ENCODE measurements around the gene ZNF791. TPM values are rescaled to one million over a fixed set of nuclear protein-coding genes. Genes with fewer than 3 reads are reported as not detected.
"Not testable (repeated sequence)": the region's sequence is repeated elsewhere in the genome, so short reads cannot be mapped to it uniquely, and the experiment has no call there.

ZNF791 gene
- total RNA-seq: 9.2 and 12.2 TPM in 2 replicates
- polyA plus RNA-seq: 9.4 and 11.4 TPM in 2 replicates
- polyA plus RNA-seq (2012): 9.2 and 9.5 TPM in 2 replicates
- 7.3 and 16.5 TPM in 2 replicates for polyA minus RNA-seq (ENCODE audit: low replicate concordance)

DNA sequence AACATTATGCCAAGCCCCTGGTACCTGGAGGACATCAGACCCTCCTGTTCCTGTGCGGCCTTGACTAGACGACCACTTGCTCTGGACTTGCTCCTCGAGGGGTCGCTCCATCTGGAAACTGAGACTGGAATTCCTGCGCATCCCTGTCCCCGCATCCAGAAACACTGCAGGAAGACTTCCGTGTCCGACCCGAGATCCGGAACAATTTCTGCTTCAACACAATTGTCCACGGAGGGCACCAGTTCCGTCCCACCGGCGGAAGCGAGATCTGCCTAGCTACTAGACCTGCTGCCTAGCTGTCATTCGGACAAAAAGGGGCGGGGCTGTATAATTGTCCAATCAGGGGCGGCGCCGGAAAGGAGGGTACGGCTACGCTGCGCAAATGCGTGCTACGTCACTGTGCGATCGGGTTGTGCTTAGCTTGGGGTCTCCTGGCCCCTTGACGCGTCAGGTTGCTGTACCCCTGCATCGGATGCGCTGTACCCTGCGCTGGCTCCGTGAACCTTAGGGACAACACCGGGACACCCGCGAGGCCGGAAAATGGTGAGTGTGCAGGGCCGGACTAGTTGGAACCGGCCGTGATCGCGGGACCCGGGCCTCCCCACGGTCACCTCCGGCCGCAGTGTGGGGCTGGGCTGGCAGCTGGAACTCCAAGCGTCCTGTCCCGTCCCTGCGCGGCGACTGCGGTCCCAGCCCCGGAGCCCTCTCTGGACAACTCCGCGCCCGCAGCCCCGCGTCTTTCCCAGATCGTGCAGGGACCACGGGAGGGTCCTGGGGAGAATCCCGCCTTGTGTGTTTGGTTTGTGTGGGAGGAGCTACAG, at the start of gene ZNF791, which contains the start of gene ZNF490:
Gene ZNF791, plus strand, starts transcription at position 381 of the 821 bp plus-strand sequence. Its CDS starts 160 bp downstream, at position 541.
Gene ZNF490, minus strand, starts transcription at position 274 of the 821 bp plus-strand sequence. Its CDS starts 133 bp downstream, at position 141.
- Histone ChIP-seq H3K36me3 (ENCODE audit: control insufficient read depth, insufficient read depth, low read length) (peaks cover 7% of the 10 kb centered on the region), H3K27me3 (ENCODE audit: control insufficient read depth, insufficient read depth, low read length) (no peaks in the 10 kb centered on the region), H2AFZ (ENCODE audit: low read length) (peak within 1 kb of the TSS; percentile 99), H4K20me1 (ENCODE audit: control insufficient read depth, extremely low read depth, insufficient read depth, low read length) (no peaks in the 10 kb centered on the region), H3K79me2 (ENCODE audit: control insufficient read depth, insufficient read depth, low read length) (peaks cover 40% of the 10 kb centered on the region), H3K4me1 (ENCODE audit: control insufficient read depth, extremely low read depth, insufficient read depth, low read length) (no peaks in the 10 kb centered on the region), H3K27ac (ENCODE audit: insufficient read depth, low read length) (peak within 1 kb of the TSS; percentile 97), H3K4me3 (replicated peaks in 1 of 4; ENCODE audit: control extremely low read depth in 1 of 4, insufficient read depth in 1 of 4, low read depth in 3 of 4, low read length in 4 of 4) (peak within 1 kb of the TSS; percentile 86 to 100 (median 95)), H3K4me2 (ENCODE audit: extremely low read depth, insufficient read depth, low read length) (peak within 1 kb of the TSS; percentile 84), H3K9me3 (ENCODE audit: control insufficient read depth, insufficient read depth, low read depth, low read length) (no peaks in the 10 kb centered on the region), H3K9ac (ENCODE audit: insufficient read depth, low read length) (peak within 1 kb of the TSS; percentile 95)
- peak; percentile 96 to 97 for DNase-seq (ENCODE audit: low read depth in 2 of 2)
- TF ChIP-seq, protein P1, sequence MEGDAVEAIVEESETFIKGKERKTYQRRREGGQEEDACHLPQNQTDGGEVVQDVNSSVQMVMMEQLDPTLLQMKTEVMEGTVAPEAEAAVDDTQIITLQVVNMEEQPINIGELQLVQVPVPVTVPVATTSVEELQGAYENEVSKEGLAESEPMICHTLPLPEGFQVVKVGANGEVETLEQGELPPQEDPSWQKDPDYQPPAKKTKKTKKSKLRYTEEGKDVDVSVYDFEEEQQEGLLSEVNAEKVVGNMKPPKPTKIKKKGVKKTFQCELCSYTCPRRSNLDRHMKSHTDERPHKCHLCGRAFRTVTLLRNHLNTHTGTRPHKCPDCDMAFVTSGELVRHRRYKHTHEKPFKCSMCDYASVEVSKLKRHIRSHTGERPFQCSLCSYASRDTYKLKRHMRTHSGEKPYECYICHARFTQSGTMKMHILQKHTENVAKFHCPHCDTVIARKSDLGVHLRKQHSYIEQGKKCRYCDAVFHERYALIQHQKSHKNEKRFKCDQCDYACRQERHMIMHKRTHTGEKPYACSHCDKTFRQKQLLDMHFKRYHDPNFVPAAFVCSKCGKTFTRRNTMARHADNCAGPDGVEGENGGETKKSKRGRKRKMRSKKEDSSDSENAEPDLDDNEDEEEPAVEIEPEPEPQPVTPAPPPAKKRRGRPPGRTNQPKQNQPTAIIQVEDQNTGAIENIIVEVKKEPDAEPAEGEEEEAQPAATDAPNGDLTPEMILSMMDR (conservative IDR thresholded peaks at IDR 0.05 in 1 of 2, IDR thresholded peaks at IDR 0.05 in 1 of 2; ENCODE audit: low read depth in 1 of 2, low read length in 2 of 2): no peak
- TF ChIP-seq EZH2 (IDR thresholded peaks at IDR 0.05; ENCODE audit: low read length, missing control alignments): no peak

DNA sequence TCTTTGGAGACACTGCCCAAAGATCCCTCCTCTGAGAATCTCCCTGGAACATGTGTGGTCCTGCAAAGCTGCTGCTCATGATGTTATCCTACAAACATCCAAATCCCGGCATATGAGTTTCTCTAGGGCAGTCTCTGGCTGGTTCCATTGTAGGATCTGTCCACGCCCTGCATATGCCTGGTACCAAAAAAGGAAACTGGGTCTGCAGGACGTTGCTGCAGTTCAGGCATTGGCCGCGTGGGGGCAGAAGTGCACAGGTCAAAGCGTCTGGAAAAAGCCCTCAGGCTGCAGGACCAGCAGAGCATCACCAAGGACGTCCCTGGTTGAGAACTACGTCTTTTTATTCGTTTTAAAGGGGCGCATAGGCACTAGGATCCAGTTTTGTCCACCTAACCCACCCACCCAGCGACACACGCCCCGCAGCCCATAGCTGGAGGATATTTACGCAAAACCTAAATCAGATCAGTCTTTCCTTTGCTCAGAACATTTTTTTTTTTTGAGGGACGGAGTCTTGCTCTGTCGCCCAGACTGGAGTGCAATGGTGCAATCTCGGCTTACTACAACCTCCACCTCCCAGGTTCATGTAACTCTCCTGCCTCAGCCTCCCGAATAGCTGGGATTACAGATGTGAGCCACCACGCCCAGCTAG, 46.6 kb upstream of the ZNF791 start:
- H3K4me2 ChIP-seq (ENCODE audit: extremely low read depth, insufficient read depth, low read length): peak overlapping the region; percentile 32
- no peak for TF ChIP-seq EZH2 (IDR thresholded peaks at IDR 0.05; ENCODE audit: low read length, missing control alignments)
- TF ChIP-seq, protein P1 (conservative IDR thresholded peaks at IDR 0.05 in 1 of 2, IDR thresholded peaks at IDR 0.05 in 1 of 2; ENCODE audit: low read depth in 1 of 2, low read length in 2 of 2): peak; percentile 98 to 100
- no peaks in the 10 kb centered on the region for H4K20me1 ChIP-seq (ENCODE audit: control insufficient read depth, extremely low read depth, insufficient read depth, low read length)

DNA sequence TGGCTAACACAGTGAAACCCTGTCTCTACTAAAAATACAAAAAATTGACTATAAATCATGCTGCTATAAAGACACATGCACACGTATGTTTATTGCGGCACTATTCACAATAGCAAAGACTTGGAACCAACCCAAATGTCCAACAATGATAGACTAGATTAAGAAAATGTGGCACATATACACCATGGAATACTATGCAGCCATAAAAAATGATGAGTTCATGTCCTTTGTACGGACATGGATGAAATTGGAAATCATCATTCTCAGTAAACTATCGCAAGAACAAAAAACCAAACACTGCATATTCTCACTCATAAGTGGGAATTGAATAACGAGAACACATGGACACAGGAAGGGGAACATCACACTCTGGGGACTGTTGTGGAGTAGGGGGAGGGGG, 44.3 kb upstream of the ZNF791 start:
- H4K20me1 ChIP-seq (ENCODE audit: control insufficient read depth, extremely low read depth, insufficient read depth, low read length); H3K79me2 ChIP-seq (ENCODE audit: control insufficient read depth, insufficient read depth, low read length); H3K27me3 ChIP-seq (ENCODE audit: control insufficient read depth, insufficient read depth, low read length); H3K27ac ChIP-seq (ENCODE audit: insufficient read depth, low read length); DNase-seq (ENCODE audit: low read depth in 2 of 2); H3K9ac ChIP-seq (ENCODE audit: insufficient read depth, low read length); H3K36me3 ChIP-seq (ENCODE audit: control insufficient read depth, insufficient read depth, low read length); H3K9me3 ChIP-seq (ENCODE audit: control insufficient read depth, insufficient read depth, low read depth, low read length); H2AFZ ChIP-seq (ENCODE audit: low read length); H3K4me2 ChIP-seq (ENCODE audit: extremely low read depth, insufficient read depth, low read length); H3K4me1 ChIP-seq (ENCODE audit: control insufficient read depth, extremely low read depth, insufficient read depth, low read length); H3K4me3 ChIP-seq (replicated peaks in 1 of 4; ENCODE audit: control extremely low read depth in 1 of 4, insufficient read depth in 1 of 4, low read depth in 3 of 4, low read length in 4 of 4): not testable (repeated sequence)

More for the DNA sequence above, 46.6 kb upstream of the ZNF791 start:
- Histone ChIP-seq H3K27ac (ENCODE audit: insufficient read depth, low read length) (no peak overlapping the region), H2AFZ (ENCODE audit: low read length) (peak overlapping the region; percentile 51), H3K4me3 (replicated peaks in 1 of 4; ENCODE audit: control extremely low read depth in 1 of 4, insufficient read depth in 1 of 4, low read depth in 3 of 4, low read length in 4 of 4) (no peak overlapping the region), H3K79me2 (ENCODE audit: control insufficient read depth, insufficient read depth, low read length) (no peaks in the 10 kb centered on the region), H3K36me3 (ENCODE audit: control insufficient read depth, insufficient read depth, low read length) (no peaks in the 10 kb centered on the region), H3K27me3 (ENCODE audit: control insufficient read depth, insufficient read depth, low read length) (no peaks in the 10 kb centered on the region), H3K9me3 (ENCODE audit: control insufficient read depth, insufficient read depth, low read depth, low read length) (no peaks in the 10 kb centered on the region), H3K4me1 (ENCODE audit: control insufficient read depth, extremely low read depth, insufficient read depth, low read length) (no peaks in the 10 kb centered on the region), H3K9ac (ENCODE audit: insufficient read depth, low read length) (no peak overlapping the region)
- peak; percentile 76 to 89 for DNase-seq (ENCODE audit: low read depth in 2 of 2)
